EL (cell line): ENCODE data around the gene STAT5B.
"Not testable (repeated sequence)": the region's sequence is repeated elsewhere in the genome, so short reads cannot be mapped to it uniquely, and the experiment has no call there.

Experiments
- DNase-seq: peaks from one replicate; pipeline ENCODE4 v3.0.0-alpha.2; 2016

The STAT5B gene

DNA sequence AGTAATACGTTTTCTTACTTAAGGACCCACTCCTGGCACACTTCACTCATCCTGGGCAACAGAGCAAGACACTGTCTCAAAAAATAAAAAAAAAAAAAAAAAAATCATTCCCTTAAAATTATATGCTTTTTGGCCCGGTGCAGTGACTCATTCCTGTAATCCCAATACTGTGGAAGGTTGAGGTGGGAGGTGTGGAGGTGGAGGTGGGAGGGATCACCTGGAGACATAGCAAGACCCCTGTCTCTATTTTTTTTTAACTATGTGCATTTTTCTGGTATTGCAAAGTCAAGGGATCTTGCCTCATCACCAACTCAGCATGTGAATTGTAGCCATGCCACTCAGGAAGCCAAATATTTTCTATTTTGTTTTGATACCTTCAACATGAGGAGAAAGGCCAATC is 9.7 kb downstream of the STAT5B start:
- no peak for DNase-seq

DNA sequence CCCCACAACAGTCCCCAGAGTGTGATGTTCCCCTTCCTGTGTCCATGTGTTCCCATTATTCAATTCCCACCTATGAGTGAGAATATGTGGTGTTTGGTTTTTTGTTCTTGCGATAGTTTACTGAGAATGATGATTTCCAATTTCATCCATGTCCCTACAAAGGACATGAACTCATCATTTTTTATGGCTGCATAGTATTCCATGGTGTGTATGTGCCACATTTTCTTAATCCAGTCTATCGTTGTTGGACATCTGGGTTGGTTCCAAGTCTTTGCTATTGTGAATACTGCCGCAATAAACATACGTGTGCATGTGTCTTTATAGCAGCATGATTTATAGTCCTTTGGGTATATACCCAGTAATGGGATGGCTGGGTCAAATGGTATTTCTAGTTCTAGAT is 11.8 kb downstream of the STAT5B start:
- not testable (repeated sequence) for DNase-seq

DNA sequence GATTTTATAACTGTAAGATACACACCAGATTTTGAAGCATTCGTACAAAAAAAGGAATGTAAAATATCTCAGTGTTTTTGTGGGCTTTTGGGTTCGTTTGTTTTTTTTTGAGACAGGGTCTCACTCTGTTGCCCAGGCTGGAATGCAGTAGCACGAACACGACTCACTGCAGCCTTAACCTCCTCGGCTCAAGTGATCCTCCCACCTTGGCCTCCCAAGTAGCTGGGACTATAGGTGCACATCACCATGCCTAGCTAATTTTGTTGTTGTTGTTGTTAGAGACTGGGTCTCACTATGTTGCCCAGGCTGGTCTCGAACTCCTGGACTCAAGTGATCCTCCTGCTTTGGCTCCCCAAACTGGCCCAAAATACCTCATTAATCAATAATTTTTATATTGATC is 15.9 kb downstream of the STAT5B start:
- DNase-seq, result no peak

DNA sequence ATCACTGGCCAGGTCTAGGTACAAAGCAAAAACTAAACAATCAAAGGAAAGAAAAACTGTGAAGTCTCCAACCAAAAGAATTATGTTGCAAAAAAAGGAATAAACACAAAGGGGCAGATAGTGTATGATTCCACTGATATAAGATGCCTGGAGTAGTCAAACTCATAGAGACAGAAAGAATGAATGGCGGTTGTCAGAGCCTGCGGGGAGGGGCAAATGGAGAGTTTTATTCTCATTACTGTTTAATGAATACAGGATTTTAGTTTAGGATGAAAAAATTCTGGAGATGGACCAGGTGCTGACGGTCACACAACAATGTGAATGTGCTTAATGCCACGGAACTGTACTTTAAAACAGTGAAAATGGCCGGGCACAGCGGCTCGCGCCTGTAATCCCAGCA is 20.7 kb downstream of the STAT5B start:
- DNase-seq, result no peak

DNA sequence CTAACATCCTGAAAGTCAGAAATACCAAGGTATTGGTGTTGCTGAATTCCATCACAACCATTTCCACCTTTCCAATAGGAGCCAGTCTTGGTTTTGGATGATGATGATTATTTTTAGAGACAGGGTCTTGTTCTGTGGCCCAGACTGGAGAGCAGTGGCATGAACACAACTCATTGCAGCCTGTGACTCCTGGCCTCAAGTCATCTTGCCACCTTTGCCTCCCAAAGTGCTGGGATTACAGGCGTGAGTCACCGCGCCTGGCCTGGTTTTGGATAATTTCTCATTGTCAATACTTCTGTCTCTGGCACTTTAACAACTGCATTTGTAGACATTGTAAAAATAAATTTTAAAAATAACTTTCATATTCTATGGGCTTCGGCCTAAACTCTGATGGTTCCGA is 22.6 kb downstream of the STAT5B start:
- no peak for DNase-seq

DNA sequence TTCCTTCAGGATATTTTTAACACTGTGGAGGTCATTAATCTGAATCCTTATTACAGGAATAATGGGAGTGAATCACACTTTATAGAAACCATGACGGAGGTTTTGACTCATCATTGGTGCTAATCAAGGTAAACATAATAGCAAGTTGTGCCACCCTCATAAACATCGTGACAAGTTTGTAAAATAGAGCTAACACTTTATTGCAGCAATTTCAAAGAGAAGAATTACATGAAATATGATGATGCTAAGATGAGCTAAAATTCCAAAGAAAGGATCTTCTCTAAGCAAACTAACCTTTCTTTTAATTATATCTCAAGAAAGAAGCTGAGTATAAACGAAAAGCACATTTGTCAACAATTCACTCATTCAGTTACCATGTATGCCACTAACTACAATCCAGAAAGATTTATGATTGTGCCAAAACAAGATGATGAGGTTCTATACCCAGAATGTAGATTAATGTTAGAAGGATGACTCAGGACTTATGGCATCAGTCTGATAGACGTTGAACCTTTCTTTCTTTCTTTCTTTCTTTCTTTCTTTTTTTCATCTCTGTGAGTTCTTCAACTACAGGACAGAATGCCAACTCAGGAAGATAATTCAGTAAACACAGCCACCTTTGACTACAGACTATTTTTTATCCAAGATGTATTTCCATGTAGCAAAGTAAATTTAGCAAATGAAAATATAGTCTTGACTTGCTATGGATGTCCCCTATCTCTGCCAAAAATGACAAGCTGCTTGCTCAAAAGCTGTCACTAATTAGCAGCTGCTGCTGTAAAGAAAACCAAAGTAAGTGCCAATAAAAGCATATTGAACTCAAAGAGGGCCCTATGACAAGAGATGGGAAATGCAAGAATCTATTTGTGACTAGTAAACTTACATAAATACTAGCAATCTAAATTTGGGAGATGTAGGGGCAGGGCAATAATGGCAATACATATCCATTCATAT is 23.3 kb downstream of the STAT5B start:
- peak; percentile 45 for DNase-seq

DNA sequence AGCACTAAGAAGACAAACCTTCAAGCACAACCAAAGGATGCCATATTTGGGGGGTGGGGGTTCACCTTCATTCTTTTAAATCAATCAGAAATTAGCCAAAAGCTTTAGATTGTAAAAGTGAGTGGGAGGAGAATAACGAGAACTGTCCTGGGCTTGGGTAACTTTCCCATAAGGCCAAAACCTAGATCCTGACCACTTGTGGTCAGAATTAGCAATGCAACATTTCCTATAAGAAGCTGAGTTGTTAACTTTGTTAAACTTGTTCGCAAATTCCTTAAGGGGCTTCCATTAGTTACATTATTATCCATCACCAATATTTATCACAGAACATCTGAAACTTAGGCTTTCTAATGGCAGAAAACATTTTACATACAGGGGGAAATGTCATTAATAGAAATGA is 25.1 kb downstream of the STAT5B start:
- peak; percentile 22 for DNase-seq

DNA sequence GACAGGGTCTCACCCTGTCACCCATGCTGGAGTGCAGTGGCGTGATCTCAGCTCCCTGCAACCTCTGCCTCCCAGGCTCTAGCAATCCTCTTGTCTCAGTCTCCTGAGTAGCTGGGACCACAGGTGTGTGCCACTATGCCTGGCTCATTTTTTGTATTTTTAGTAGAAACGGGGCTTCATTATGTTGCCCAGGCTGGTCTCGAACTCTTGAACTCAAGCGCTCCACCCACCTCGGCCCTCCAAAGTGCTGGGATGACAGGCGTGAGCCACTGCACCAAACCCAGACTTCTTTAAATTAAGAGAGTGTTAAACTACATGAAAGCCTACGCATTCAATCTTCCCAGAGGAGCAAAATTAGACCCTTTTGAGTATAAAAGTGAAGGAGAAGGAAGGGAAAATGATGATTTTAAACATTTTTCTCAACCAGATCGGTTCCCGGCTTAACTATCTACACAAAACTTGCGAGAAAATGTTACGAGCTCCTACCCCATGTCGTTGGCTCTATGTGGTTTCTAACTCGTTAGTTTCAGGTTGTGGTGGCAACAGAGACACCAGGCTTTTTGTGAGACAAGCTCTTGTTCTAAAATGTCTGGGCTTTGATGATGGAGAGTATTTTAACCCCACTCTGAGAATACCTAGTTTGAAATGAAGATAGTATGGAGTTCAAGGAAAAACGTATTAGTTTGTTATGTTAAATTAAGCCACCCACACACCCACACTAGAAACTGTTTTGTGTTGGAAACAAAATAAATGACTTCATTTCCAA is 26.3 kb downstream of the STAT5B start:
- DNase-seq, result no peak

DNA sequence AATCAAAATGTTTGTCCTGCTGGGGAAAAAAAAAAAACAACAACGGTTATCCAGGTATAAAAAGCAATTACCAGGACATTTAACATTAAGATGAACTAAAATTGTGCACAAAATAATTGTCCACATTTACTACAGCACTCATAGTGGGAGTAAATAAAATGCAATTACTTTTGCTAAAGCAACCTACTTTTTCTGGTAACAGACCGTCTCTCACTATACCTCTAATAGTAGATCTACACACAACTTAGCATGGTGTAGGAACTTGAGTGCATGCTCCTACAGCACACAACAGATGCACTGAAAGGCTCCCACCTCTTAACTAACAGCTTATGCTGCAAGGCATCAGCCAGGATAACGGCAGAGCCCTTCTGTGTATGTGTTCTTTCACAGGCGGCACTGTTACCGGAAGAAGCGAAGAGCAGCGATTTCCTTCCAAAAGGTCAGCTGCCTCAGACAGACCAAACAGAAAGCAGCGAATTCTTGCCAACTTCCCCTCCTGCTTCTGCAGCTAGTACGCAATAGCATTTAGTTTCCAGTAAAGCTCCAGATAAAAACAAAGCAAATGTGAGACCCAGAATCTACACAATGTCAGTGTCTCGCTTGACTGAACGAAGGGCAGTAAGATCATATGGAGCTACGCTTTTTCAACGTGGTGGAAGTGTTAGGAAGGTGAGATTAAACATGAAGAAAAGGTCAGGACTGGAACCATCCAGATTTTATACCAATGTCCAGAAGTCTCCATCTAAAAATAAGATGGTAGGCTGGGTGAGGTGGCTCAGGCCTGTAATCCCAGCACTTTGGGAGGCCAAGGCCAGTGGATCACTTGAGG is 27.6 kb downstream of the STAT5B start:
- DNase-seq, result peak; percentile 70

DNA sequence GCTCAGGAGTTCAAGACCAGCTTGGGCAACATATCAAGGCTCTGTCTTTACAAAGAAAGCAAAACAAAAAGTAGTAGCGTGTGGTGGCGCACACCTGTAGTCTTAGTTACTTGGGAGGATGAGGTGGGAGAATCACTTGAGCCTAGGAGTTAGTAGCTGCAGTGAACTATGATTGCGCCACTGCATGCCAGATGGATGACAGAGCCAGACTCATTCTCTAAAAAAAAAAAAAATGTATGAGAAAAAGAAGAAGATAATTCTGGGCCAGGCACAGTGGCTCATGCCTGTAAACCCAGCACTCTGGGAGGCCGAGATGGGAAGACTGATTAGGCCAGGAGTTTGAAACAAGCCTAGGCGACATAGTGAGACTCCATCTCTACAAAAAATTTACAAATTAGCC is 28.5 kb downstream of the STAT5B start:
- peak; percentile 74 for DNase-seq

DNA sequence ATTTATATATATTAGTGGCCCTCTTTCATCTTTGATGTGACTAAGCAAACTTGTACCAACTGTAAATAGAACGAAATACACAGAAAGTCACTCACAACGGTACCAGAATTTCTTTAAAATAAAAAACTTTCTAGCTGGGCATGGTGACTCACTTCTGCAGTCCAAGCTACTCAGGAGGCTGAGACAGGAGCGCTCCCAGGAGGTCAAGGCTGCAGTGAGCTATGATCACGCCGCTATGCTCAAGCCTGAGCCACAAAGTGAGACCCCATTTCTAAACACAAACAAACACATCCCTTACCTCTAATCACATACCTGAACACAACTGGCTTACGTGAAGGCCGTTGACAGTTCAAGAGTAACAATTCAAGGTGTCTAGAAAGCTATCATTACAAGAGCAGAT is 29.7 kb downstream of the STAT5B start:
- no peak for DNase-seq

DNA sequence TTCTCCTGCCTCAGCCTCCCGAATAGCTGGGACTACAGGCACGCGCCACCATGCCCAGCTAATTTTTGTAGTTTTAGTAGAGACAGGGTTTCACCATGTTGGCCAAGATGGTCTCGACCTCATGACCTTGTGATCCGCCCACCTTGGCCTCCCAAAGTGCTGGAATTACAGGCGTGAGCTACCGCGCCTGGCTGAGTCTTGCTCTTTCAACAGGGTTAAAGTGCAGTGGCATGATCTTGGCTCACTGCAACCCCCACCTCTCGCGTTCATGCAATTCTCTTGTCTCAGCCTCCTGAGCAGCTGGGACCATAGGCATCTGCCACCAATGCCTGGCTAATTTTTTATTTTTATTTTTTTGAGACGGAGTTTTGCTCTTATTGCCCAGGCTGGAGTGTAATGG is 31.0 kb downstream of the STAT5B start:
- DNase-seq, result not testable (repeated sequence)

DNA sequence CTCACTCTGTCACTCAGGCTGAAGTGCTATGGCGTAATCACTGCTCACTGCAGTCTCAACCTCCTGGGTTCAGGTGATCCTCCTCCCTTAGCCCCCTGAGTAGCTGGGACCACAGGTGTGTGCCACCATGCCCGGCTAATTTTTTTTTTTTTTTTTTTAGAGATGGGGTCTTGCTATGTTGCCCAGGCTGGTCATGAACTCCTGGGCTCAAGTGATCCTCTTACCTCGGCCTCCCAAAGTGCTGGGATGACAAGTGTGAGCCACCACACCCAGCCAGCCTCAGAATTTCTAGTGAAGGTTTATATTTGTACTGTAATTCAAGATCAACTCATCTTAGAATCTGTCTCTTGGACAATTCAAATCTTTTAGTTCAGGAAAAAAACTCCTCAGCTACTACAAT is 32.1 kb downstream of the STAT5B start:
- DNase-seq, result not testable (repeated sequence)

DNA sequence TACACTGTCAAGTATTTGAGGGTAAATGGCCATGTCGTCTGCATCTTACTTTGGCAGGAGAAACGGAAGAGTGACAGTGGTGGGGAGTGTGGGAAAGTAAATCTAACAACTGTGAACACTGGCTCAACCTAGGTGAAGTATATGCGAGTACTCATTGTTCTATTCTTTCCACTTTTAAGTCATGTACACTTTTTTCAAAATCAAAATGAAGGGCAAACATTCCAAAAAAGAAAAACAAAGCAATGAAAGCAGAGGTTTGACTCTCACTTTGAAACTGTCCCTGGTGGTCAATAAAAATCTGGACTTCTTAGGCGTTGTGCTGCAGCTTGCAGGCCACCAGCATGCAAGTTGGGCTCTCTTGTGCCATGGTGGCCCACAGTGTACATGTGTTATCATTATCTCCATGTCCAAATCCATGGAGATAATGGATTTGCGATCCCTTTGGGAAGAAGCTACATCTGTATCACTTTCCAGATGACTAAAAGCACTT is 32.7 kb downstream of the STAT5B start:
- no peak for DNase-seq

DNA sequence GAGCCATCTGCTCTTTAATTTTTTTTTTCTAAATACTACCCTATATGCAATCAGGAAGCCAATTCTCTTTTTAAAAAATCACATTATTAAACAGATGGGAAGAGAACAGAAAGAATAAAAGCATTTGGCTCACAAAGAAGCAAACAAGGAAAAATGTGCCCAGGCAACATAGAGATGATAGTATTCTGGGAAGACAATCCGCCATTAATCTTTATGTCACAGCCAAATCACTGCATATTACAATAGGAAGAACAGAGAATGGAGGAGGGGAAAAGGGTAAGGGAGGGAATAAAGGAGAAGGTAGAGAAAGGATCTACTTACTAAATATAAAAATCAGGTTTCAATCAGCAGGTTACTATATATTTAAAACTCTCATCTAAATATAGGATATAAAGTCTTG is 34.3 kb downstream of the STAT5B start:
- no peak for DNase-seq

DNA sequence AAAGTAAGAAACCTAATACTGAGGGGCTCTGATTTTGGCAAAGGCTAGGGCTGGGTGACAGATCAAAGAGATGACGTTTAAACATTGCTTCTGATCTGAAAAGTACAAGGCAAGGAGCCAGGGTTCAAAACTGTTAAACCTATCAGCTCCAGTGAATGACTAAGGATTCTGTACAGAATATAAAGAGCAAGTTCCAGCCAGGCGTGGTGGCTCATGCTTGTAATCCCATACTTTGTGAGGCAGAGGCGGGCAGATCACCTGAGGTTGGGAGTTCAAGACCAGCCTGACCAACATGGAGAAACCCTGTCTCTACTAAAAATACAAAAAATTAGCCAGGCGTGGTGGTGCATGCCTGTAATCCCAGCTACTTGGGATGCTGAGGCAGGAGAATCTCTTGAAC is 35.3 kb downstream of the STAT5B start:
- DNase-seq, result not testable (repeated sequence)

DNA sequence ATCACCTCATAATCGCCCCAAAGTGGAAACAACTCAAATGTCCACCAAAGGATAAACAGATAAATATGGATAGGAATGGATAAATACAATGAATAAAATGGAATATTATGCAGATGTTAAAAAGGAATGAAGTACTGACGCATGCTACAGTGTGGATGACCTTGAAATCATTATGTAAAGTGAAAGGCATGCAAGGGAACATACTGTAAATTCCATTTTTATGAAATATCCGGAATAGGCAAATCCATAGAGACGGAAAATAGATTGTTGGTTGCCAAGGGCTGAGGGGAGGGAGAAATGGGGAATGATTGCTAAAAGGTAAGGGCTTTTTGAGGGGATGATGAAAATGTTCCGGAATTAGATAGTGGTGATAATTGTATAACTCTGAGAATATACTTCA is 36.0 kb downstream of the STAT5B start:
- DNase-seq, result no peak

DNA sequence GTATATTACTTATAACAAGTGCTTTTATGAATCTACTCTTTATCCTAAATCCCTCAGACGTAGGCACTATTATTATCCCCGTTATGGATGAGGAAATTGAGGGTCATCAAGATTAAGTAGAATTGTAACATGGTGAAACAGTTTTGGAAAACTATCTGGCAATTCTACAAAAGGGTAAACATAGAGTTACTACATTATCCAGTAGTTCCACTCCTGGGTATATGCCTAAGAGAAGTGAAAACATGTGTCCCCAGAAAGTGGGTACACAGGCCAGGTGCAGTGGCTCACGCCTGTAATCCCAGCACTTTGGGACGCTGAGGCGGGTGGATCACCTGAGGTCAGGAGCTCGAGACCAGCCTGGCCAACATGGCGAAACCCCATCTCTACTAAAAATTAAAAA is 36.6 kb downstream of the STAT5B start:
- DNase-seq, result not testable (repeated sequence)

DNA sequence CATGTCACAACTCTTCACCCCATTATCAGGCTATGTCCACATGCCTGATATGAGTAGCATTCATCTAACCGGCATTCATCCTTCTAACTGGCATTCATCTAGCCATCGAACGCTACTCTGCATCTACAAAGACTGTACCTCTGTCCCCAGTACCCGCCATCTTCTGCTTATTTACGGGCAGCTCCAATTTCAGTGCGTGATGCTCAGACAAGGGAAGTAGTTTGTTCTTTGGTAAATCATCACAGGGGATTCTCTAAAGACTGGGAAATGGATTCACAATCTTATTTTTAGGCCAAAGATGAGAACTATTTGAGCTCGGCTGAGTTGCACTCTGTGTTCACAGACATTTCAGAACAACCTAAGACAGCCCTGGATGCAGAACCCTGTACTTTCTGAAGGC is 39.4 kb downstream of the STAT5B start:
- DNase-seq, result no peak

DNA sequence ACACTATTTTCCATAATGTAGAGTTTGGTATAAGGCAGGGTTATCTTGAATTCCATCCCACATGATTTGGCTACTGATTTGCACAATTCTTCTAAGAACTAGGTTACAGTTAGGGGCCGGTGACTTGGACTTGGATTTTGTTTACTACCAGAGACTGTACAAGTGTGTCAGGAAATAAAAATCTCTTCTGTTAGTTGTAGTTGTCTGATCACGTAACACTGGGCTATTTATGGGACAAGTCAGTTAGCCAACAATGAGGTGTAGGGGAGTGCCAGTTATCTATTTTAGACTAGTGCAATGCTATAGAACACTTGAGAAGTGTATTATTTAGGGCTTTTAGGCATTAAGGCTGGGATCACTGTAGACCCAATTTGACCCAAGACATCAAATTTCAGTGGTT is 42.2 kb downstream of the STAT5B start:
- no peak for DNase-seq

DNA sequence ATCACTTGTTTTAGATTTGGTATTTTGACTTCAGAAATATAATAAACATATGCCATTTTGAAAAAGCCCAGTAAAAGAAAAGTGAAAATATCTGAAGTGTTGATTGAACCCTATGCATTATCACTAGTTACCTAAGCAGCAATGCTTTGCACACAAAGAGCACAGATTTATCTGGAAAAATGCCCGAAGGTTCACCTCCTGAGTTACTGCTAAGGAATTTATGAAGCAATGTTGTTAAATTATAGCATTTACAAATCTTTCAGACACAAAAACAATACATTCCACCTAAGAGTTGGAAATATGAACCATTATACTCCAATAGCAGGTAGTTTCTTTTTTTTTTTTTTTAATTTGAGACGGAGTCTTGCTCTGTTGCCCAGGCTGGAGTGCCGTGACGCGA is 43.0 kb downstream of the STAT5B start:
- DNase-seq, result peak; percentile 52

DNA sequence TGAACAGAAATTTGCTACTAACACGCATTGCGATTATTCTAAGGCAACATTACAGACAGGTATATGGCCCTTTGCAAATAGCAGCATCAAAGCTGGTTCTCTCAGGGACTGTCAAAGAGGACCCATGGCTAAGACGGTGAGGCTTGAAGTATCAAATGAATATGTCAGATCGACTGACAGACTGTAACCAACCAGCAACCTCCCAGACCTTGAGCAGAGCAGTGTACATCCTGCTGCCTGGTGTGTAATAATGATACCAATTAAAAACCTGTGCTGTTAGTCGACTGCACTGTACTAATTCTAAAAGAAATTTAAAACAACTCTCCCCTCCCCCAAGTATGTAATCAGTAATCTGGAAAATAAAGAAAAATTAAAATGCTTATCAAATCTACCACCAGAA is 46.0 kb downstream of the STAT5B start:
- no peak for DNase-seq
